ENCODE data around the gene MGAT4A. TPM values are rescaled to one million over a fixed set of nuclear protein-coding genes. Genes with fewer than 3 reads are reported as not detected.
A peak's percentile ranks its signal among the peaks of the same experiment; 100 is the strongest.

Gene MGAT4A
- total and polyA plus RNA-seq, 10 of the 15 experiments (the other 5 are each of a cell fraction or from before 2014, with no cell fraction given), result 4.3 to 23.4 (median 13.6) TPM

- TF ChIP-seq IRF5 (IDR thresholded peaks at IDR 0.05; ENCODE audit: borderline replicate concordance), result no peak
- TF ChIP-seq BCL11A (IDR thresholded peaks at IDR 0.05; ENCODE audit: low read depth, low read length), result no peak
- peak in 2 of 3 experiments; percentile 13 to 21; a peak in 2 of 6 replicates for TF ChIP-seq CTCF (IDR thresholded peaks at IDR 0.05 in 2 of 3, conservative IDR thresholded peaks at IDR 0.05 in 1 of 3; ENCODE audit: control insufficient read depth in 2 of 3, extremely low read depth in 1 of 3, insufficient read depth in 1 of 3, low read depth in 3 of 3, low read length in 3 of 3)
- no peak for TF ChIP-seq NFXL1 (IDR thresholded peaks at IDR 0.05; ENCODE audit: borderline replicate concordance)
- no peak for TF ChIP-seq STAT1 (conservative IDR thresholded peaks at IDR 0.05)
Observed at GRCh38 chr2:98730707-98731040, 258 bp downstream of the MGAT4A start (continued).

- Histone ChIP-seq H3K27me3 (replicated peaks in 1 of 2; ENCODE audit: control insufficient read depth in 2 of 2, insufficient read depth in 2 of 2, low read length in 1 of 2) (no peaks in the 10 kb centered on the region; a peak in 1 of 4 replicates), H3K36me3 (ENCODE audit: control insufficient read depth in 2 of 2, insufficient read depth in 2 of 2, low read length in 1 of 2) (no peaks in the 10 kb centered on the region), H3K4me3 (peak overlapping the region; percentile 68; the same call in 1 of the 2 replicates), H2AFZ (ENCODE audit: control insufficient read depth, low read depth, low read length) (peak overlapping the region; percentile 47; the same call in 1 of the 2 replicates), H3K9me3 (replicated peaks; ENCODE audit: control insufficient read depth, insufficient read depth, low read length) (no peaks in the 10 kb centered on the region; the same call in 2 of the 3 replicates), H3K9ac (ENCODE audit: control insufficient read depth, insufficient read depth, low read length) (no peak overlapping the region; the same call in 1 of the 2 replicates), H3K79me2 (ENCODE audit: control insufficient read depth, insufficient read depth, low read length) (no peaks in the 10 kb centered on the region; the same call in 1 of the 2 replicates), H3K4me2 (ENCODE audit: control insufficient read depth, insufficient read depth) (peak overlapping the region; percentile 70), H3K27ac (ENCODE audit: control insufficient read depth, insufficient read depth) (no peak overlapping the region), H4K20me1 (ENCODE audit: control insufficient read depth, insufficient read depth) (no peaks in the 10 kb centered on the region), H3K4me1 (ENCODE audit: control insufficient read depth, insufficient read depth, low read length) (no peaks in the 10 kb centered on the region; the same call in 1 of the 2 replicates)
- ChIA-PET SMC1A (ENCODE audit: uncharacterized antibody, unreplicated experiment) (interaction anchor here (0.5 to 7.4 kb wide), 9 partner anchors 10 to 341 kb away, joined by 3 to 37 read pairs (median 5); no protein-coding TSS in a partner anchor), CTCF (interaction anchor here (0.9 to 1.3 kb wide), 3 partner anchors 28 to 81 kb away, joined by 4 read pairs; no protein-coding TSS in a partner anchor), RAD21 (ENCODE audit: unreplicated experiment) (interaction anchor here (1.0 to 2.6 kb wide), 5 partner anchors 23 to 107 kb away, joined by 3 to 11 read pairs (median 4); no protein-coding TSS in a partner anchor), POLR2A (interaction anchor here (0.9 to 3.2 kb wide), 7 partner anchors 12 to 41 kb away, joined by 3 to 16 read pairs (median 4); no protein-coding TSS in a partner anchor)
- WGBS (ENCODE audit: insufficient coverage, insufficient replicate concordance, low lambda C conversion rate, missing lambda C conversion rate), result 1% methylated on average over 20 of the region's 45 CpGs
- no peak for DNase-seq (ENCODE audit: low read depth, low spot score)
- intact Hi-C loops (cut with micrococcal nuclease; ENCODE audit: unreplicated experiment) (loop anchor here (2.0 kb wide), 1 partner anchor 107 kb away; no protein-coding TSS in a partner anchor), in situ Hi-C loops (cut with MboI) (no loop called here)
- no TSS peak for BruUV-seq (replicated peaks)
- ATAC-seq, result peak; percentile 47
- no peak for FAIRE-seq
- TF ChIP-seq EGR1 (IDR thresholded peaks at IDR 0.05; ENCODE audit: borderline replicate concordance in 1 of 2, low read depth in 2 of 2, low read length in 2 of 2), result peak in 1 of 2 experiments; percentile 45; a peak in 2 of 3 replicates
- TF ChIP-seq BHLHE40 (IDR thresholded peaks at IDR 0.05; ENCODE audit: borderline replicate concordance in 1 of 2, low read depth in 2 of 2, low read length in 1 of 2), result peak in 1 of 2 experiments; percentile 37; a peak in 1 of 4 replicates
- TF ChIP-seq RELB (IDR thresholded peaks at IDR 0.05; ENCODE audit: low read depth), result 0 out of 2 replicates have a peak, but pooled peaks have one; percentile 29
- TF ChIP-seq SPI1 (IDR thresholded peaks at IDR 0.05; ENCODE audit: borderline replicate concordance, insufficient read depth, low read depth, low read length), result peak; percentile 9; the same call in 1 of the 2 replicates
- TF ChIP-seq MXI1 (IDR thresholded peaks at IDR 0.05; ENCODE audit: low read depth, low read length), result 0 out of 2 replicates have a peak, but pooled peaks have one; percentile 41
- TF ChIP-seq E4F1 (IDR thresholded peaks at IDR 0.05; ENCODE audit: borderline replicate concordance, partially characterized antibody), result no peak
Observed at GRCh38 chr2:98730053-98730706, 752 bp downstream of the MGAT4A start.

Measured in GM12878 (cell line).